WTC11 (cell line): ENCODE results near the gene PFKP.

Experiments used
- ELF4 ChIP-seq: sonication (generic); formaldehyde crosslinking; IDR thresholded peaks from 2 replicates; pipeline ENCODE4 v1.8.1; 2022; ENCODE audit warnings: low read depth, mild to moderate bottlenecking, moderate library complexity, missing genetic modification reagents
- FOXK1 ChIP-seq: sonication (generic); formaldehyde crosslinking; IDR thresholded peaks from 2 replicates; pipeline ENCODE4 v1.8.0; 2022; ENCODE audit warnings: mild to moderate bottlenecking, moderate library complexity, missing genetic modification reagents
- TF ChIP-seq, protein P1 (sequence below): fragments of 200-600 bp; IDR thresholded peaks from 2 replicates; pipeline ENCODE4 v1.8.0; 2022; ENCODE audit warnings: antibody characterized with exemption
- TF ChIP-seq, protein P2 (sequence below): sonication (generic); formaldehyde crosslinking; IDR thresholded peaks from 2 replicates; pipeline ENCODE4 v1.8.1; 2023; ENCODE audit warnings: mild to moderate bottlenecking, missing genetic modification reagents, moderate library complexity

DNA sequence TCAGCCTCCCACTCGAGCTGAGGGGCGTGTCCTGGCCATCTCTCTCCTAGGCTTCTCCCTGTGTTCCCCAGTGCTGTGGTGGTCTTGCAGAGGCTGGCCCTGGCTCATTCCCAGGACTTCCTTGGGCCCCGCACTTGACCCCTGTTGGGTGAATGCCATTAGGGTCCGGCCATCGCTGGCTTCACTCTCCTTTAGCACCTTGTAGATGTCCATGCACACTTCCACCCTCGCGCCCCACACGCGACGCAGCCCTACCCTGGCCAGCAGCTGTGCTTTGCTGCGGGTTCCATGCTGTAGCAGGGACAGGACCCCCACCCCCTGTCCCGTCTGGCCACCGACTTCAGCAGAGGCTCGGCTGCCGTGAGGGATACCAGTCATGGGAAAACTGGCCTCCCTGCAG lies 58.9 kb downstream of the PFKP start:
- TF ChIP-seq FOXK1 (CRISPR knock-in tag) (no peak), ELF4 (CRISPR knock-in tag) (no peak)
- TF ChIP-seq, protein P1, sequence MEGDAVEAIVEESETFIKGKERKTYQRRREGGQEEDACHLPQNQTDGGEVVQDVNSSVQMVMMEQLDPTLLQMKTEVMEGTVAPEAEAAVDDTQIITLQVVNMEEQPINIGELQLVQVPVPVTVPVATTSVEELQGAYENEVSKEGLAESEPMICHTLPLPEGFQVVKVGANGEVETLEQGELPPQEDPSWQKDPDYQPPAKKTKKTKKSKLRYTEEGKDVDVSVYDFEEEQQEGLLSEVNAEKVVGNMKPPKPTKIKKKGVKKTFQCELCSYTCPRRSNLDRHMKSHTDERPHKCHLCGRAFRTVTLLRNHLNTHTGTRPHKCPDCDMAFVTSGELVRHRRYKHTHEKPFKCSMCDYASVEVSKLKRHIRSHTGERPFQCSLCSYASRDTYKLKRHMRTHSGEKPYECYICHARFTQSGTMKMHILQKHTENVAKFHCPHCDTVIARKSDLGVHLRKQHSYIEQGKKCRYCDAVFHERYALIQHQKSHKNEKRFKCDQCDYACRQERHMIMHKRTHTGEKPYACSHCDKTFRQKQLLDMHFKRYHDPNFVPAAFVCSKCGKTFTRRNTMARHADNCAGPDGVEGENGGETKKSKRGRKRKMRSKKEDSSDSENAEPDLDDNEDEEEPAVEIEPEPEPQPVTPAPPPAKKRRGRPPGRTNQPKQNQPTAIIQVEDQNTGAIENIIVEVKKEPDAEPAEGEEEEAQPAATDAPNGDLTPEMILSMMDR, result no peak
- TF ChIP-seq, protein P2, sequence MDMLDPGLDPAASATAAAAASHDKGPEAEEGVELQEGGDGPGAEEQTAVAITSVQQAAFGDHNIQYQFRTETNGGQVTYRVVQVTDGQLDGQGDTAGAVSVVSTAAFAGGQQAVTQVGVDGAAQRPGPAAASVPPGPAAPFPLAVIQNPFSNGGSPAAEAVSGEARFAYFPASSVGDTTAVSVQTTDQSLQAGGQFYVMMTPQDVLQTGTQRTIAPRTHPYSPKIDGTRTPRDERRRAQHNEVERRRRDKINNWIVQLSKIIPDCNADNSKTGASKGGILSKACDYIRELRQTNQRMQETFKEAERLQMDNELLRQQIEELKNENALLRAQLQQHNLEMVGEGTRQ (CRISPR knock-in tag), result no peak
